Esophagus muscularis mucosa (tissue), 4 donors: Measurements from ENCODE around the gene CD28. TPM values are rescaled to one million over a fixed set of nuclear protein-coding genes. Genes with fewer than 3 reads are reported as not detected.

Source experiments
- DNase-seq: peaks from one replicate; pipeline ENCODE4 v3.0.0-alpha.2; 2017; ENCODE audit errors: extremely low spot score
- H3K27ac ChIP-seq, 4 donors: fragments of 200-600 bp; sonication (generic); replicated peaks in 1 of 4; 1 replicate in 3 of 4; 2 replicates in 1 of 4; pipeline ENCODE4 v1.5.1; 2016 to 2019; ENCODE audit warnings: mild to moderate bottlenecking in 1 of 4
- H3K27me3 ChIP-seq, 4 donors: fragments of 200-600 bp; sonication (generic); one replicate each; pipeline versions ENCODE4 v1.5.1 to v1.6.0; 2016 to 2019
- H3K36me3 ChIP-seq, 4 donors: fragments of 200-600 bp; sonication (generic); one replicate each; pipeline ENCODE4 v1.5.1; 2016 to 2019
- H3K4me1 ChIP-seq, 4 donors: fragments of 200-600 bp; sonication (generic); one replicate each; pipeline ENCODE4 v1.5.1; 2016 to 2019
- H3K4me3 ChIP-seq, 4 donors: fragments of 200-600 bp; sonication (generic); 1 replicate in 2 of 4; 2 replicates in 2 of 4; pipeline ENCODE4 v1.5.1; 2016 to 2019; ENCODE audit warnings: mild to moderate bottlenecking in 4 of 4, moderate library complexity in 1 of 4
- H3K9me3 ChIP-seq, 4 donors: fragments of 200-600 bp; sonication (generic); 1 replicate in 3 of 4; 2 replicates in 1 of 4; pipeline ENCODE4 v1.5.1; 2016 to 2019
- CTCF ChIP-seq, 3 experiments: fragments of 200-600 bp in 2 of 3; fragments of 450-650 bp in 1 of 3; sonication (generic) in 2 of 3; IDR thresholded peaks; one replicate each; pipeline ENCODE4 v1.5.1; 2017 to 2019; ENCODE audit warnings: antibody characterized with exemption in 3 of 3, mild to moderate bottlenecking in 2 of 3, moderate library complexity in 1 of 3
- EP300 ChIP-seq: sonication (generic); formaldehyde crosslinking; IDR thresholded peaks from one replicate; pipeline ENCODE4 v1.6.1; 2017; ENCODE audit warnings: antibody characterized with exemption
- POLR2A ChIP-seq: fragments of 450-650 bp; IDR thresholded peaks from one replicate; pipeline ENCODE4 v1.6.1; 2017; ENCODE audit warnings: antibody characterized with exemption, moderate library complexity, mild to moderate bottlenecking, low read depth
- POLR2AphosphoS5 ChIP-seq, 2 donors: sonication (generic); formaldehyde crosslinking; IDR thresholded peaks; one replicate each; pipeline ENCODE4 v1.6.1; 2017; ENCODE audit warnings: antibody characterized with exemption in 2 of 2
- WGBS: methylation state at CpG from one replicate; pipeline ENCODE4 v1.1.5; 2018; 5-methylcytosine and 5-hydroxymethylcytosine counted together
- intact Hi-C: fragments of 100-400 bp; cut with DNase I; formaldehyde crosslinking; loops from one replicate; pipeline ENCODE4 v1.15.1; 2023
- total RNA-seq, 4 donors: library from RNA; depleted of rRNA; stranded (reverse); fragments of >200 nt; gene quantifications; one replicate each; pipeline versions ENCODE4 v1.1.0 to v1.2.1, GENCODE V29; 2016

Gene CD28
- total RNA-seq, 4 donors from 2014 or later = under 0.01 to 2.2 (median 0.28) TPM

GRCh38 chr2:203744091-203744490, 37.7 kb downstream of the CD28 start:
- Histone ChIP-seq H3K36me3 (no peaks in the 10 kb centered on the region), H3K27me3 (no peaks in the 10 kb centered on the region), H3K4me3 (no peak overlapping the region), H3K27ac (no peak overlapping the region), H3K9me3 (no peaks in the 10 kb centered on the region), H3K4me1 (peaks cover 0 to 7% (median 0%) of the 10 kb centered on the region in 4 donors)
- no peak for TF ChIP-seq CTCF (IDR thresholded peaks at IDR 0.05)
- TF ChIP-seq EP300 = no peak
- no peak for TF ChIP-seq POLR2AphosphoS5 (IDR thresholded peaks at IDR 0.05)
- no peak for TF ChIP-seq POLR2A
- WGBS = 93% methylated on average over 4 of the region's 4 CpGs
- DNase-seq = no peak
- intact Hi-C loops = no loop called here

GRCh38 chr2:203745267-203745666, 38.8 kb downstream of the CD28 start:
- intact Hi-C loops = no loop called here
- Histone ChIP-seq H3K36me3 (no peaks in the 10 kb centered on the region), H3K9me3 (no peaks in the 10 kb centered on the region), H3K27me3 (no peaks in the 10 kb centered on the region), H3K27ac (no peak overlapping the region), H3K4me3 (no peak overlapping the region), H3K4me1 (peaks cover 0 to 7% (median 0%) of the 10 kb centered on the region in 4 donors)
- WGBS = 98% methylated on average over 1 of the region's 1 CpG
- no peak for DNase-seq
- no peak for TF ChIP-seq EP300
- no peak for TF ChIP-seq POLR2AphosphoS5 (IDR thresholded peaks at IDR 0.05)

- intact Hi-C loops = no loop called here
- Histone ChIP-seq H3K4me3 (no peak overlapping the region), H3K36me3 (no peaks in the 10 kb centered on the region), H3K27me3 (no peaks in the 10 kb centered on the region), H3K4me1 (peaks cover 0 to 6% (median 0%) of the 10 kb centered on the region in 4 donors), H3K27ac (no peak overlapping the region), H3K9me3 (no peaks in the 10 kb centered on the region)
- TF ChIP-seq EP300 (no peak), POLR2AphosphoS5 (IDR thresholded peaks at IDR 0.05) (no peak), POLR2A (no peak), CTCF (IDR thresholded peaks at IDR 0.05) (no peak)
- 91% methylated on average over 4 of the region's 4 CpGs for WGBS
- no peak for DNase-seq
Measured at GRCh38 chr2:203748331-203749126, 42.1 kb downstream of the CD28 start.

GRCh38 chr2:203750346-203751068, 44.1 kb downstream of the CD28 start:
- DNase-seq = no peak
- Histone ChIP-seq H3K27me3 (no peaks in the 10 kb centered on the region), H3K9me3 (peaks cover 0 to 4% (median 0%) of the 10 kb centered on the region in 4 donors), H3K27ac (no peak overlapping the region), H3K4me1 (no peaks in the 10 kb centered on the region), H3K4me3 (no peak overlapping the region), H3K36me3 (no peaks in the 10 kb centered on the region)
- intact Hi-C loops = no loop called here
- TF ChIP-seq POLR2AphosphoS5 (IDR thresholded peaks at IDR 0.05) (no peak), EP300 (no peak), CTCF (IDR thresholded peaks at IDR 0.05) (no peak), POLR2A (no peak)
- WGBS = 93% methylated on average over 6 of the region's 6 CpGs

GRCh38 chr2:203751685-203752271, 45.3 kb downstream of the CD28 start:
- TF ChIP-seq CTCF (IDR thresholded peaks at IDR 0.05) = no peak
- Histone ChIP-seq H3K27me3 (no peaks in the 10 kb centered on the region), H3K27ac (no peak overlapping the region), H3K4me3 (no peak overlapping the region), H3K4me1 (no peaks in the 10 kb centered on the region), H3K9me3 (peaks cover 0 to 15% (median 3%) of the 10 kb centered on the region in 4 donors), H3K36me3 (no peaks in the 10 kb centered on the region)
- 86% methylated on average over 2 of the region's 2 CpGs for WGBS
- no peak for DNase-seq
- intact Hi-C loops = no loop called here
